HG02763 (cell line): ENCODE data around the gene THSD8.
A peak's percentile ranks its signal among the peaks of the same experiment; 100 is the strongest.

ENCODE experiments used
- ATAC-seq: cut with Tn5 transposase; IDR thresholded peaks from one replicate; pipeline ENCODE4 v1.9.1; 2021; ENCODE audit warnings: mild to moderate bottlenecking, moderate library complexity; ENCODE audit not compliant: unreplicated experiment

The THSD8 gene

DNA sequence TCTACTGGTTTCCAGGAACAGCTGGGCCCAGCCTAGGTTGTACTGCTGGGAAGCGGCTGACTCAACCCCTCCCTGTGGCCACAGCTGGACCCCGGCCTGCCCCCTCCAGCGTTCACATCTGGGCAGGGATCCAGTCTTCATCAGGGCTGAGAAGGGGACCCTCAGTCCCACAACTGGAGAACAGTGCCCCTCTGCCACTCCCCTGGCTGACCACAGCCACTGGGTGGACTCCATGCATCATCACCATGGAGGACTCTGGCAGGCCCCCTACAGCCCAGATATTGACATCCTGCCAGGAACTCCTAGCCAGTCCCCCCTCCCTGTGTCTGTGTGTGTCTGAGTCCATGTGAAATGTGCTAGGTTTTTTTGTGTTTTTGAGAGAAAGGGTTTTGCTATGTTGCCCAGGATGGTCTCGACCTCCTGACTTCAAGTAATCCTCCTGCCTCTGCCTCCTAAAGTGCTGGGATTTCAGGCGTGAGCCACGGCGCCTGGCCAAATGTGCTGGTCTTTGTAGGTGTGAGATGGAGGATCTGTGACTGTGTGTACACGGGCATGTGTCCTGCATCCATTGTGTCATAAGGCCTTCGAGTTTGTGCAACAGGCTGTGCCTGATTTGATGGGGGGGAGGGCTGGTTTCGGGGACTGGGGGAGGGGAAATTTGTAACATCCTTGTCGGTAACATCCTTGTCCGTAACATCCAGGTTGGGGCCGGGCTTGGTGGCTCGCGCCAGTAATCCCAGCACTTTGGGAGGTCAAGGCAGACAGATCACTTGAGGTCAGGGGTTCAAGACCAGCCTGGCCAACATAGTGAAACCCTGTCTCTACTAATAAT is 22.5 kb upstream of the THSD8 start:
- no peak for ATAC-seq

- no peak for ATAC-seq
These were observed 19.8 kb upstream of the THSD8 start for GRCh38 chr19:12782174-12782423.

GRCh38 chr19:12782424-12783290 is 19.2 kb upstream of the THSD8 start:
- peak; percentile 56 for ATAC-seq

- ATAC-seq: no peak
These were observed 18.5 kb upstream of the THSD8 start for GRCh38 chr19:12783291-12783848.

- no peak for ATAC-seq
These were observed 17.9 kb upstream of the THSD8 start for GRCh38 chr19:12783849-12784393.

GRCh38 chr19:12784394-12784870 is 17.4 kb upstream of the THSD8 start:
- ATAC-seq: no peak

DNA sequence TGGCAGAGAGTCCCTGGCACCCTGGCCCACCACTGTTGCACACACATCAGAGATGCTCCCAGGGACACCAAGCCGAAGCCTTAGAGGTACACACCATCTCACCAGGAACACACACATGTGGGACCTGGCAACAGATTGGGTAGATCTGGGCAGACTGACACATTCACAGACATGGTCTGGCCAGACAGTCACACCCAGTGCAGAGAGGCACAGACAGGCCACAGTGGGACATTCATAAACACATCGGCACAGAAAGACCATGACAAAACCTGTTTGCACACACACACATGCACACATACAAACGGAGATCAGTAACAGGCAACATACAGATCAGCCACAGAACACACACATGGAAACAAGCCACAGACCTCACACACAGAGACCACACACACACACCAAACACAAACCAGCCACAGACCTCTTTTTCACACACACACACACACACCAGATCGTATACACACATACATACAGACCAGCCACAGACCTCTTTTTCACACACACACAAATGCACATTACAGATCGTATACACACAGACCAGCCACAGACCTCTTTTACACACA is 16.9 kb upstream of the THSD8 start:
- no peak for ATAC-seq

- no peak for ATAC-seq
These were observed 16.3 kb upstream of the THSD8 start for GRCh38 chr19:12785431-12786031.

DNA sequence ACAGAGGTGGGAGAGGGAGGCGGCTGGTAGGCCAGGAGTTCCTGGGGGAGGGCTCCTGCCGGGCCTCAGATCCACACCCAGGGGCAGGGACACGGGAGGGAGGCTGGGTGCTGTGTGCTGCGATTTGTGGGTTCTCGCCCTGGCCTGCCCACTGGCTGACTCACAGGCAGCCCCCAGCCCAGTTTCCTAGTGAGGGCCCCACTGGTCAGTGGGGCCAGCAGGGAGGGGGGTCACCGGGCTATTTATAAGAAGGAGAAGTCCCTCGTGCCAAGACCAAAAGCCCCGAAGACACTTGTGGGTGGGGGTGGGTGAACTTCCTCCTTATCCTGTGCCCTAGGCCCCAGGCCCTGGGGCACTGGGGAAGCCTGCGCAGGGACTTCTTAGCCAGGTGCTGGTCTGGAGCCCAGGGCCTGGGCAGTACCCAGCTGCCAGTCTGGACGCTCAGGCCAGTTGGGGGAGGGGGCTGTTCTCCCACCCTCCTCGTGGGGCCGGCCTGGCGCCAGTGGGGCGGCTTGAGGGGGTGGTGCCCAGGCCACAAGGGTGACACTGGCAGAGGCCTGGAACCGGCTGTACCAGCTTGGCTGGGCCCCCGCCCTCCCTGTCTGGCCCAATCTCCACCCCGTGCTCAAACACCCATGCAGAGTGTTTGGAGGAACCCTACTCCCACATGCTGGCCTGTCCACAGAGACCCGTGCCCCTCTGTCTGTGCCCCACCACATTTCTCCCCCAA is 15.6 kb upstream of the THSD8 start:
- no peak for ATAC-seq

- ATAC-seq: no peak
These were observed 14.9 kb upstream of the THSD8 start for GRCh38 chr19:12786952-12787351.

GRCh38 chr19:12787458-12787857 is 14.4 kb upstream of the THSD8 start:
- ATAC-seq: no peak

- no peak for ATAC-seq
These were observed 13.7 kb upstream of the THSD8 start for GRCh38 chr19:12788042-12788681.

DNA sequence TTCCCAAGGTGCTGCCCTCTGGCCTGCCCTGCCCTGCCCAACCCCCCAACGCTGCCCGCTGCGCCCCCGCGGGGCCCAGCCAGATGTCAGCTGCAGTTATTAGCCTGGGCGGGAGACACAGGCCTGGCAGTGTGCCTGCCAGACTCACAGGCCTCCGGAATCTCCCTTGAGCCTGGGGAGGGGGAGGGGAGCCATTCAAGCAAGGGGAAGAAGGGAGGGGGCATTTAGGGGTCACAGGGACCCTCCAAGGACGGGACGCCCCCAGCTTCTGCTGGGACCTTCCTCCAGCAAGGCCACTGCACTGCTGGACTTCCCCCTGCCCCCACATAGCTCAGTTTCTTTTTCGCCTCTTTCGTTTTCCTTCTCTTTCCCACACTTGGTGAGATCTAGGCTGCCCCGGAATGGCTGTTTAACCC is 13.2 kb upstream of the THSD8 start:
- ATAC-seq: no peak

GRCh38 chr19:12789098-12789903 is 12.6 kb upstream of the THSD8 start:
- no peak for ATAC-seq

DNA sequence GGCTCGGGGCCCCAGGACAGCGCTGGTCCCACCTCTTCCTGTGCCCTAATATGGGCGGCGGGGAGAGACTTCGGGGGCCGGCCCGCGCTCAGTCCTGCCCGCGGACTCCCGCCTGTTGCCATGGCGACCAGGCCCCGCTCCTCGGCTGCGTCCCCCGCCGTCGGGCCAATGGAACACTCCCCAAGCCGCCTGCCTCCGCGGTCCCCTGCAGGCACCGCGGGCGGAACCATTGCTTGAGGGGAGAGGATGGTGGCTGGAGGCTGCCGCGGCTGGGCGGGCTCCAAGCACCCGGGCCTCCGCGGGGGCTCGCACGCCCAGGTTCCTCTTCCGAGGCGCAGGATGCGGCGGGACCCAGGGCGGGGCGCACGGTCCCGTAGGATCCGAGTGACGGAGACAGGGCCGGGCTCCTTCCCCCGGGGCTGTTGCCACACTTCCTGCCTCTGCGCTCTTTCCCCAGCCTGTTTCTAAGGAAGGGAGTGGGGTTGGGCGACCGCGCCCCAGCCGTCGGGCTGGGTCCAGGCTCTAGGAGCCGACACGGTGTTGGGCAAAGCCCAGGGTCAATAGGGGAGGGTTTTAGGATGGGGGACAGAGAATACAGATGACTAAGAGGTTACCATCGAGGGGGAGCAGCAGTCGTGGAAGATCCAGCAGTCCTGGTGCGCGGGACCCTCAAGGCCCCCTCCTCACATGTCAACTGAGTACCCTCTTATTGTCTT is 11.8 kb upstream of the THSD8 start:
- ATAC-seq: peak; percentile 40

DNA sequence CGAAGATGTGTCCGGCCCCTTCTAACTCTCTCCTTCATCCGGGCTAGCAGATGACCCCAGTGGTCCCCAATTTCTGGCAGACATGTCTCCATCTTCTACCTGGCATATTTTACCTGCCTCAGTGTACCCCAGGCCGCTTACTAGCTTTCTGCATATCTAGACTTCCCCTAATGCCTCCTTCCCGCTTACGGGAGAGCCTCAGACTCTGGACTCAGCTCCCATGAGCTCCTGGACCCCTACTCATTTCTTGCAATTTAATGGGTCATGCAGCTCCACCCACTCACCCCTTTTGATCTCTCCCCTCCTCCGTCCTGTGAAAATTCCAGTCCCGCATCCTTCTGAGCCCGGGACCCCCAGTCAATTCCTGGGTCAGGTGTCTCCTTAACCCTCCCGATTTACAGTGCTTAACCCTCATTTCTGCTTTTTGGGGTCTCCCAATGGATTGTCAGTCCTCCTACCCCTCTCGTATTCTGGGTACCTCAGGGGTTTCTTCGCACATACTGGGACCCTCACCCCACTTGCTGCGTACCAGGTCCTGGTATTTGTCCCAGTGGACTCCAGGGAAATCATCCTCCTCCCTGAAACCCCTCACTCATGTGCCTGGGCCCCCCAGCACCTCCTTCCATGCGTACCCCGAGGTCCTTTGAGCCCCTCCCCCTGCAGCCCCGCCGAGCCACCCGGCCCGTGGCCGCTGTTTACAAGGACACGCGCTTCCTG is 11.1 kb upstream of the THSD8 start:
- ATAC-seq: no peak

GRCh38 chr19:12791345-12792050 is 10.4 kb upstream of the THSD8 start, which contains the start of gene JUNB:
Gene JUNB, plus strand, starts transcription at chr19:12791486. Its CDS starts 286 bp downstream, at chr19:12791772.
- ATAC-seq: peak; percentile 31
